HG03575 (cell line): Measurements from ENCODE around the gene SLC25A45.

ENCODE experiments used
- ATAC-seq: cut with Tn5 transposase; IDR thresholded peaks from one replicate; pipeline ENCODE4 v1.9.1; 2021; ENCODE audit not compliant: unreplicated experiment, insufficient number of reproducible peaks, low FRiP score; ENCODE audit errors: extremely low read depth

Gene SLC25A45

DNA sequence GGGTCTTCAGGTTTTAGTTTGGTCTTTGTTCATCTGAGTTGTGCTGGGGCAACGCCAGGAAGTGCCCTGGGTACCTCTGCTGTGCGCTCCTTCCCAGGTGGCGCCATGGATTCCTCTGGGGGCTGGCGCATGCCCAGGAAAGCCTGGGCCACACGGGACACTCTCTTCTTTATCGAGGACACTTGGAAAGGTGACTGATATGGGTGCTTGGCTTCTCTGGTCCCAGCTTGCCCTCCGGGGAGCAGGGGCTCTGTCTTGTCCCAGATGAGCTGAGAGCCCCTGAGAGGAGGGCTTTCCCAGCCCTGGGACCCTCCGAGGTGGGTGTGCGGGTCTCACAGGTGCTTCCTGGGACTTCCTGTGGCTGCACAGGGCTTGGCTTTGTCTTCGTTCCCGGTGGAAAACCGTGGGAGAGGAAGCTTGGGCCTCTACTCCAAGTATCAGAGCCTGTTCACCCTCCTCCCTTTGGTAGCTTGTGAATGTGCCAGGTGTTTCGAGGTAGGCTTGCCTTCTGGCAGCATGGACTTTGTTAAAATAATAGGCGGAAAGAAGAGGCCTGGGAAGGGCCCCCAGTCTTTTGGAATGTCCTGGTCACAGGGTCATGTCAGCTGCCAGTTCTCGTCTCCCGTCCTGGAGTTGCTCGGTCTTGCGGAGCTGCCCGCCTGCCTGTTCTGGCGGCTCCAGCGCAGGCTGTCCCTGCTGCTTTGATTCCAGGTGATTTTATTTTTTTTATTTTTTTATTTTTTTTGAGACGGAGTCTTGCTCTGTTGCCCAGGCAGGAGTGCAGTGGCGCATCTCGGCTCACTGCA, 30.0 kb upstream of the SLC25A45 start:
- no peak for ATAC-seq

DNA sequence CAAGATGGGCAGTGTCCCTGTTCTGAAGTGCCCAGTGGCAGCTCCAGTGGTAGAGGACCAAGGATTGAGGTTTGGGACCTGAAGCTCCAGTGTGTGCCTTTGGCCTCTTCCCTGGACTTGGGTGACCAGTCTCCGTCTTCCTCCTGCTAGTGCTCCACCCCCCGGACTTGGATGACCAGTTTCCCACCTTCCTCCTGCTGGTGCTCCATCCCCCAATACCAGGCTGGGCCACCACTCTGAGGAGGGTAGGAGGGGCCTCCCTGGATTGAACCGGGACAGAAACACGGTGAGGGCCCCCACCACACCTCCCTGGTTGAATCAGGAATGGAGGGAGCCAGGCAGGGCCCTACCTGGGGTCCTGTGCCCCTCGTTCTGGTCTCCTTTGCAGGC, 29.2 kb upstream of the SLC25A45 start:
- ATAC-seq, result no peak

DNA sequence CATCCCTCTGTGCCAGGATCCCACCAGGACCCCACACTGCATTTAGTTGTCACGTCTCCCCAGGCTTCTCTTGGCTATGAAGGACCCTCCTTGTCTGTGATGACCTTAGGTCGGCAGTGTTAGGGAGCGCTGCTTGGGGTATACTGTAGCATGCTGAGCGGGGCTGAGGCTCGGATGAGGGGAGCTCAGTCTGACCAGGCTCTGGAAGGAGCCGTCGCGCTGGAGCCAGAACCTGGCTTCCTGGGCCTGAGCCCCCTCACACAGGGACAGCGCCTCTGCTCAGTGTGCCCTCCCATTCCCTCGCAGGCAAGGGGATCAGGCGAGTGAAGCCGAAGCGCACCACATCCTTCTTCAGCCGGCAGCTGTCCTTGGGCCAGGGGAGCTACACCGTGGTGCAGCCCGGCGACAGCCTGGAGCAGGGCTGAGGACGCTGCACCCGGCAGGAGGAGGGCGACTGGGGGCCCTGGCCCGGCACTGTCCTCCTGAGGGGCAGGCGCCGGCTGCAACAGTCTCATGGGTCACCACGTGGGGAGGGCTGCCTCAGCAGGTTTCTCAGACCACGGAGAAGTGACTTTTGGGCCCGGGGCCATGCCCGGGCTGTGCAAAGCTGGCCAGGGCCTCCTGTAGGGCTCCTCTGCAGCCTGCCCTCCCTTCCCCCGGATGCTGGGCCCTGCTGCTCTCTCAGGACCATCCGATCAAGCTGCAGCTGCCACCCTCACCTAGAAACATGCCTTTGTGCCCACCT, 28.7 kb upstream of the SLC25A45 start:
- no peak for ATAC-seq

DNA sequence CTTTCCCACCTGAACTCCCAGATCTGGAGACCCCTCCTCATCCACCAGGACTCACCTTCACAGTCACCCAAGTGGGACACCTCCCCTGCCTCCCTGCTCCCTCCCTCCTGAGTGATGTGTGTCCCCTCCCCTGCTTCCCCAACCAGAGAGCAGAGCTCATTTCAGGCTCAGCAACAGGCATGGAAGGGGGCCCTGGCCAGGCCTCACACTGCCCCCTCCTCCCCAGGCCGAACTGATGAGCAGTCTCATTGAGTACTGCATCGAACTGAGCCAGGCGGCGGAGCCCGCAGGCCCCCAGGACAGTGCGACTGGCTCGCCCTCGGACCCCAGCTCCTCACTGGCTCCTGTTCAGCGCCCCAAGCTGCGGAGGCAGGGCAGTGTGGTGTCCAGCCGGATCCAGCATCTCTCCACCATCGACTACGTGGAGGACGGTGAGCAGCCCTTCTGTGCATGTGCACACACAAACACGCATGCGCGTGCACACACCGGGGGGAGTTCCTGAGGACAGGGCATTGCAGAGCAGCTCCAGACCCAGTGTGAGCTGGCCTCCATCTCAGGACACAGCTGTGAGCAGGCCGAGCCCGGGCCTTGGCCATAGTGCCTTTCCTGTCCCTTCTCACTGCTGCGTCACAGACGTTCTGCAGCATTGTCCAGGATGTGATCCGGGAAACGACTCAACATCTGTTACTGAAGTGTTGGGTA, 22.3 kb upstream of the SLC25A45 start:
- no peak for ATAC-seq

DNA sequence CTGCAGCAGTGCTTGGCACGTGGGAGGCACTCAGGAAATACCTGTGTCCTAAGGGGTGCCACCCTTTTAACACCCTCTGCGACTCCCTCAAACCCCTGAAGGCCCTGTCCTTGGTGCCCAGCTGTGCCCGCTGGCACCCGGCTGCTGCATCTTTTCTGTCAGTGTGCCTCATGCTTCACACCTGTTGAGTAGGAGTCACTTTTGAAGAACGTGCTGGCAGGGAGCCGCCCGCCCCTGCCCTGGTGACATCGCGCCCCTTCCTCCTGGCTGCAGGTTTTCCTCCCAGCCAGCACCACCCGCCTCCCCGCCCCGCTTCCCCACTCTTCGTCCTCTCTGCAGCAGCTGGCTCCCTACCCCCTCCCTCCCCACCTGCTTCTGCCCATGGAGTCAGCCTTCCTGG, 21.8 kb upstream of the SLC25A45 start:
- no peak for ATAC-seq

DNA sequence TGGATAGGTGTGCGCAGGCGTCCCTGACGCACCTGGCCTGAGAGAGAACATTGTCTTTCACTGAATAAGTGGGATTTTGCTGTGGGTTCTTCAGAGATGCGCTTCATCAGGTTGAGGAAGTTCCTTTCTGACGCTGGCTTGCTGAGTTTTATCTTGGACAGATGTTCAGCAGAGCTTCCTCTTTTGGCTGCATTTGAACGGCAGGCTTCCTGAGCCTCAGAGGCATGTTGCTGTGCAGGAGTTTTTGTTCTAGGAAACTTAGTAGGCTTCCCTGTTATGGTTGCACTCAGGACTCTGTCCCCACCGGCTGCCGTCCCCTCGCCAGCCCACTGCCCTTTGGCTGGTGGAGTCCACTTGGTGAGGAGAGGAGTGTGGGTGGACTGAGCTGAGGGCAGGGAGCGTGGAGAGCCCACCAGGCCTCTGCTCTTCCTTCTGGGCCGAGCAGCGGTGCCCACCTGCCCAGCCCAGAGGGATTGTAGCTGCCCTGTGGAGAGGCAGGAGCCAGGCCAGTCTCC, 21.2 kb upstream of the SLC25A45 start:
- ATAC-seq, result no peak

DNA sequence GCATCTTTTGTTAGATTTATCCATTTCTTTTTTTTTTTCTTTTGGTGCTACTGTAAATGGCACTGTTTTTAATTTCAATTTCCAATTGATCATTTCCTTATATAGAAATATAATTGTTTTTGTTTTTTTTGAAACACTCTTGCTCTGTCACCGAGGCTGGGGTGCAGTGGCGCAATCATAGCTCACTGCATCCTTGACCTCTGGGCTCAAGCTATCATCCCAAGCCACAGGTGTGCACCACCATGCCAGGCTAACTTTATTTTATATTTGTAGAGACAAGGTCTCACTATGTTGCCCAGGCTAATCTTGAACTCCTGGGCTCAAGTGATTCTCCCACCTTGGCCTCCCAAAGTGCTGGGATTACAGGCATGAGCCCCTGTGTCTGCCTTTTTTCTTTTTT, 20.3 kb upstream of the SLC25A45 start:
- ATAC-seq, result no peak

DNA sequence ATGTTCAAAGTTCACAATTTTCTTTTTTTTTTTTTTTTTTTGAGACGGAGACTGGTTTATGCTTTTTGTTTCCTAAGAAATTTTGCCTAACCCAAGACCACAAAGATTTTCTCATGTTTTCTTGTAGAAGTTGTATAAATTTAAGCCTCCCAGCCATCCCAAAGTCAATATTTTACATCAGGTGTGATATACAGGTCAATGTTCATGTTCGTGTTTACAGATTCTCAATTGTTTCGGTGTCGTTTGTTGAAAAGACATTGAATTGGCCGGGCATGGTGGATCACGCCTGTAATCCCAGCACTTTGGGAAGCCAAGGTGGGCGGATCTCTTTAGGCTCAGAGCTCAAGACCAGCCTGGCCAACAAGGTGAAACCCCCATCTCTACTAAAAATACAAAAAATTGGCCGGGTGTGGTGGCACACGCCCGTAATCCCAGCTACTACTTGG, 19.4 kb upstream of the SLC25A45 start:
- no peak for ATAC-seq

GRCh38 chr11:65401073-65401802, 18.8 kb upstream of the SLC25A45 start:
- ATAC-seq, result no peak

DNA sequence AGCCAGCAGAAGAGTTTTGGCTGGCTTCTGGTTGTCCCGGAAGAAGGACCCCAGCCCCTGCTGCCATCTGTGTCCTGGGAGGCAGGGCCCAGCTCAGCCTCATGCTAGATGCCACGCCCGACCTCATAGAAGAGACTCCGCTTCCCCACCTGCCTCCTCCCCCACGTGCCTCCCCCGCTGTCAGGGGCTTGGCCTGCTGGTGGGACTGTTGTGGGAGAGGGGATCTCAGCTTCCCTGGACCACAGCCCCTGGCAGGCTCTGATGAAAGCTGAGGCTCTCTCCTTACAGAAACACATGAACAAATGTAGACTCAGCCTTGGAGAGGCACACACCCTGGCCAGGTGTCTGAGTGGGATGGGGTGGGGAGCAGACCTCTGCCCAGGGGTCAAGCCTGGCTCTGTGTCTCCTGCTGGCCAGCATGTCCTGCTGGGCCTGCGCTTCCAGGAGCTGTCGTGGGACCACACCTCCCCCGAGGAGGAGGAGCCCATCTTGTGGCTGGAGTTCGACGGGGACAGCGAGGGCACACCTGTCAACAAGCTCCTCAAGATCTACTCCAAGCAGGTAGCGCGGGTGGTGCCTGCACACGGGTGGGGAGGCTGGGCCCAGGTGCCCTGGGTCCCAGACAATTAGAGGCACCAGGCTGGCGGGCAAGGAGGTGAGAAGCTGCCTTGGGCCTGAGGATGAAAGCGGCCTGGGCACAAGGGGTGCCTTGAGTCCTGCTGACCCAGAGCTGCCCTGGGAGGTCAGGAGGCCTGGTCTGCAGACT, 18.0 kb upstream of the SLC25A45 start:
- ATAC-seq, result no peak

DNA sequence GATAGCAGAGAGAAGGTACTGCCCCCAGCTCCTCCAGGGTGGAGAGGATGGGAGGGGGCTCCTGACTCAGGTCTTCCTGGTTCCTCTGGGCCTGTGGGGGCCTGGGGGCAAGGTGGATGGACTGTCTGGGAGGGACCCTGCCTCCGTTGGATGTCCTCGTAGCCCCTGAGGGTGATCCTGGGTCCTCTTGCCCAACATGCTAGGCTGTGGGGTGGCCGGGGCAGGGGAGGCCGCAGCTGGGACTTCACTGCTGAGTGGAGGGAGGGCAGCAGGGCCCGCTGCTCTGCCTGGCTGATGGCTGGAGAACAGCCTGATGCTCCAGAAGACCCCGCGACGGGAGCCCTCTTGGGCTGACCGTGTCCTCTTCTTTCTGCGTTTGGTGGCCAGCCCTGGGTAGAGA, 17.4 kb upstream of the SLC25A45 start:
- ATAC-seq, result no peak

GRCh38 chr11:65399249-65399648, 16.8 kb upstream of the SLC25A45 start:
- no peak for ATAC-seq

DNA sequence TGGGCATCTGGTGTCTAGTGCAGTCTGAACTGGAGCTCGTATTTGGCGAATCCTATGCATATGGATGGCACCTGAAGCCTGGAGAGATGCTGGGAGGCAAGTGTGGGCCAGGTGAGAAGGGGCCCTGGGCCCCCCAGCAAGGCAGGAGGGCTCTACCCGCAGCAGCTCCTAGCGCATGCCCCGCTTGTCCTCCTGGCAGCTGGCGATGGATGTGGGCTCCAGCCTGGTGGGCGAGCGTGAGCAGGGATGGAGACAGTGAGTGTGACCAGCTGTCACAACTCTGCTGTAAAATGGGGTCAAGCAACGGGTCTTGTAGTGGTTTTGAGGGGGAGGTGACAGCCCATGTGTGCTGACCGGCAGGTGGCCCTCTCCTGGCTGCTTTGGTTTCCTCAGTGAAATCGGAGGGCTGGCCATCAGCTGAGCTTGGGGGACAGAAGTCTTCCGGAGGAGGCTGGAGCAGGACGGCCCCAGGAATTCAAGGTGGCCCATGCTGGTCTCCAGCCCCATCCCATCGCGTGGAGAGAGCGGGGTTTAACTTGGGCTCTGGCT, 16.0 kb upstream of the SLC25A45 start:
- no peak for ATAC-seq

GRCh38 chr11:65396769-65397745, 14.6 kb upstream of the SLC25A45 start:
- ATAC-seq, result no peak

DNA sequence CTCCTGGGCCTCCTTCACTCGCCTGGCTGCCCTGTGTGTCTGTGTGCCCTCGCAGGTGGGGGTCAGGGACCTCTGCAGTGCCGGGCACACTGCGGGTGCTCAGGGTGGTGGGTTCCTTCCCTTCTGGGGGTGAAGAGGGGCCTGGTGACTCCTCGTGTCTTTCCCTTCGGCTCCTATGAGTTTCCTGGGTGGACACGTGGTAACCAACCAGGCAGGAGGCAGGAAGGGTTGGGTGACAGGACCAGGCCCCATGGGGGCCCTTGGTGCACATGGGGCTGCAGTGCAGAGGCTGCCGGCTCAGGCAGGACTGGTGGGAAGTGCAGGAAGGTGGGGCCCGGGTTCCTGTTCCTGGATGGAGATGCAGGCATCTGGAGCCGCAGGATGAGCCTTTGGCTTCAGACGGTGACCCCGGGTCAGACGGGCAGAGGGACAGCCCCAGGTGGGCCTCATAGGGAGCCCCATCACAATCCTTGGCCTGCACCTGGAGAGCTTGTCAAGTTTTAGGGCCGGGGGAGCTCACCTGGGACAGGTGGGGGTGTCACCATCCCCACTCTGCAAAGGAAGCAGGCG, 13.6 kb upstream of the SLC25A45 start:
- no peak for ATAC-seq

DNA sequence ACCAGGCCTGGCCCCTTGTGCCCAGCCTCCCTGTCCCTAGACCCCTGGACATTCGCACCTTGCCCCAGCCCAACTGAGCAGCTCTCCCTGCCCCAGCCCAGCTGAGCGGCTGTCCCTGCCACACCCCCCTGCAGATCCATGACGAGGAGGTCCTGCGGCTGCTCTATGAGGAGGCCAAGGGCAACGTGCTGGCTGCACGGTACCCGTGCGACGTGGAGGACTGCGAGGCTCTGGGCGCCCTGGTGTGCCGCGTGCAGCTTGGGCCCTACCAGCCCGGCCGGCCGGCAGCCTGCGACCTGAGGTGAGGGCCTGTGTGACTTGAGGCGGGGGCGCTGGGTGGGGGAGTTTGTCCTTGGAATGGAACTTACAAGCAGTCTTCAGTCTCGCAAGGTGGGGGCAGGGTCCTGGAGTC, 11.7 kb upstream of the SLC25A45 start:
- ATAC-seq, result no peak
